Fibroblast of lung (primary cell): Measurements from ENCODE around the gene CCDC60.

Experiments
- EZH2 ChIP-seq: IDR thresholded peaks from 2 replicates; pipeline ENCODE4 v1.5.1; 2012; ENCODE audit warnings: low read length, control low read depth, mild to moderate bottlenecking; ENCODE audit errors: missing control alignments
- TF ChIP-seq, protein P1 (sequence below), 2 donors: IDR thresholded peaks in 1 of 2; conservative IDR thresholded peaks in 1 of 2; 1 replicate in 1 of 2; 2 replicates in 1 of 2; pipeline ENCODE4 v1.5.1; 2011 to 2012; ENCODE audit warnings: low read length in 2 of 2, control low read depth in 1 of 2, inconsistent platforms in 1 of 2, low read depth in 1 of 2, mild to moderate bottlenecking in 1 of 2

- TF ChIP-seq, protein P1, sequence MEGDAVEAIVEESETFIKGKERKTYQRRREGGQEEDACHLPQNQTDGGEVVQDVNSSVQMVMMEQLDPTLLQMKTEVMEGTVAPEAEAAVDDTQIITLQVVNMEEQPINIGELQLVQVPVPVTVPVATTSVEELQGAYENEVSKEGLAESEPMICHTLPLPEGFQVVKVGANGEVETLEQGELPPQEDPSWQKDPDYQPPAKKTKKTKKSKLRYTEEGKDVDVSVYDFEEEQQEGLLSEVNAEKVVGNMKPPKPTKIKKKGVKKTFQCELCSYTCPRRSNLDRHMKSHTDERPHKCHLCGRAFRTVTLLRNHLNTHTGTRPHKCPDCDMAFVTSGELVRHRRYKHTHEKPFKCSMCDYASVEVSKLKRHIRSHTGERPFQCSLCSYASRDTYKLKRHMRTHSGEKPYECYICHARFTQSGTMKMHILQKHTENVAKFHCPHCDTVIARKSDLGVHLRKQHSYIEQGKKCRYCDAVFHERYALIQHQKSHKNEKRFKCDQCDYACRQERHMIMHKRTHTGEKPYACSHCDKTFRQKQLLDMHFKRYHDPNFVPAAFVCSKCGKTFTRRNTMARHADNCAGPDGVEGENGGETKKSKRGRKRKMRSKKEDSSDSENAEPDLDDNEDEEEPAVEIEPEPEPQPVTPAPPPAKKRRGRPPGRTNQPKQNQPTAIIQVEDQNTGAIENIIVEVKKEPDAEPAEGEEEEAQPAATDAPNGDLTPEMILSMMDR (conservative IDR thresholded peaks at IDR 0.05 in 1 of 2, IDR thresholded peaks at IDR 0.05 in 1 of 2; ENCODE audit: low read depth in 1 of 2, low read length in 2 of 2): no peak
- no peak for TF ChIP-seq EZH2
These were observed 114.1 kb downstream of the CCDC60 start for GRCh38 chr12:119448611-119449131.
